ENCODE data around the gene EPB41L2.

Gene EPB41L2

DNA sequence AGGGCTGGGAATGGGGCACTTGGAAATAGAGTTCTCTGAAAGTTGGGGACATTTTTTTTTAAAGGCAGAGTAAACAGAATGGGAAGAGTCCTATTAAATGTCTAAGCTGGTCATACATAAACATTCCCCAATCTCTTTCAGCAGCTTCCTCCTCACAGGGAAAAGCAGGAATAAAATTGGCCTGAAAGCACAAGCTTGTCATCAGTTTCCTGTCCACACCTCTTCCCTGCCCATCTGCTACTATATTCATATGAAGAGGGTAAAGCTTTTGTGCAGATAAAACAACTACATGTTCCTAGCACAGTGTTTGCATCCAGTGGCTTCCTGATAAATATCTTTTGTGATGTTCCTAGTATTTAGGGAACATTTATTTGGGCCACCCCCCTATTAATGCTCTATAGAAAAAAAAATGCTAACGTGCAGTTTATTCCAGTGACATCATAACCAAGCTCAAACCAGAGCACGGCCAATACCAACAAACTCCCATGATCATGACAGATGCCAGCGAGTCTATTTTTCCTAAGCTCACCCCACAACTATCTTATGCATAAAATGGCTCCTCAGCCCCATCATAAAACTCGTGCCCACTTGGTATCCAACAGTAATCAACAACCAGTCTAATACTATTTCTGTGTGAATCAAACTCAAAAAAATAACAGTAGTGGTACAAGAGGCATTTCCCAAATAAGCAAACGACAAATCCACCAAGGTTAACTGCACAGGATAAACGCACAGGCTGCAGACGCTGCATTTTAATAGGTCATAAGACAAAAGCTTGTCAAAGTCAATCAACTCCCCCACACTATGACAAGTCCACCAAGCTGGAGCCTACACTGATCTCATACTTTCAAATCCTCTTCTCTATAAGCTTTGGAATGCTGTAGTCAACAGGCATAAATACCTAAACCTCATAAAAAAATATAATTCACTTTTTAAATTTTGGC, 95.3 kb downstream of the EPB41L2 start:
- Histone ChIP-seq H3K36me3 (ENCODE audit: control insufficient read depth, insufficient read depth, low read length) (no peaks in the 10 kb centered on the region), H3K9me3 (ENCODE audit: control insufficient read depth, insufficient read depth, low read length) (no peaks in the 10 kb centered on the region), H3K4me3 (ENCODE audit: low read length) (no peak overlapping the region), H3K27ac (ENCODE audit: low read length) (no peak overlapping the region), H3K27me3 (ENCODE audit: control insufficient read depth, insufficient read depth, low read length) (no peaks in the 10 kb centered on the region), H3K4me1 (ENCODE audit: control insufficient read depth, insufficient read depth, low read length) (no peaks in the 10 kb centered on the region)
- no CpG with 5 or more reads among the region's 7 CpGs for WGBS (ENCODE audit: insufficient coverage, insufficient read length)
- DNase-seq (ENCODE audit: low read depth, low spot score): no peak

- Histone ChIP-seq H3K27ac (ENCODE audit: low read length) (no peak overlapping the region), H3K9me3 (ENCODE audit: control insufficient read depth, insufficient read depth, low read length) (no peaks in the 10 kb centered on the region), H3K36me3 (ENCODE audit: control insufficient read depth, insufficient read depth, low read length) (no peaks in the 10 kb centered on the region), H3K27me3 (ENCODE audit: control insufficient read depth, insufficient read depth, low read length) (no peaks in the 10 kb centered on the region), H3K4me3 (ENCODE audit: low read length) (no peak overlapping the region), H3K4me1 (ENCODE audit: control insufficient read depth, insufficient read depth, low read length) (no peaks in the 10 kb centered on the region)
- no CpG with 5 or more reads among the region's 8 CpGs for WGBS (ENCODE audit: insufficient coverage, insufficient read length)
- DNase-seq (ENCODE audit: low read depth, low spot score): no peak
These were observed 96.6 kb downstream of the EPB41L2 start for GRCh38 chr6:130966344-130966980.

DNA sequence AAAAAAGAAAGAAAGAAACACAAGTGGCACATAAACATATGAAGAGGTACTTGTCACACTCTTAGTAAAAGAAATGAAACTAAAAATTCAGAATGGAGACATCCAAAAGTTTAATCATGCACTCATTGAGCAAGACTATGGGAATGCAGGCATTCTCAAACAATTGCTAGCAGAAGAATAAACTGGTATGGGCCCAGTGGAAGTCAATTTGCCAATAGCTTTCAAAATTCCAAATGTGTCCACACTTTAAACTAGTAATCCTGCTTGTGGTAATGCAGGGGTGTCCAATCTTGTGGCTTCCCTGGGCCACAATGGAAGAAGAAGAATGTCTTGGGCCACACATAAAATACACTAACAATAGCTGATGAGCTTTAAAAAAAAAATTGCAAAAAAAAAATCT, 97.4 kb downstream of the EPB41L2 start:
- no peaks in the 10 kb centered on the region for H3K4me1 ChIP-seq (ENCODE audit: control insufficient read depth, insufficient read depth, low read length)
- no peak overlapping the region for H3K27ac ChIP-seq (ENCODE audit: low read length)
- no peaks in the 10 kb centered on the region for H3K9me3 ChIP-seq (ENCODE audit: control insufficient read depth, insufficient read depth, low read length)
- no peak for DNase-seq (ENCODE audit: low read depth, low spot score)
- no peaks in the 10 kb centered on the region for H3K36me3 ChIP-seq (ENCODE audit: control insufficient read depth, insufficient read depth, low read length)
- no peak overlapping the region for H3K4me3 ChIP-seq (ENCODE audit: low read length)
- H3K27me3 ChIP-seq (ENCODE audit: control insufficient read depth, insufficient read depth, low read length): no peaks in the 10 kb centered on the region

GRCh38 chr6:130964808-130965604, 98.0 kb downstream of the EPB41L2 start:
- Histone ChIP-seq H3K36me3 (ENCODE audit: control insufficient read depth, insufficient read depth, low read length) (no peaks in the 10 kb centered on the region), H3K27me3 (ENCODE audit: control insufficient read depth, insufficient read depth, low read length) (no peaks in the 10 kb centered on the region), H3K27ac (ENCODE audit: low read length) (no peak overlapping the region), H3K4me3 (ENCODE audit: low read length) (no peak overlapping the region), H3K9me3 (ENCODE audit: control insufficient read depth, insufficient read depth, low read length) (no peaks in the 10 kb centered on the region), H3K4me1 (ENCODE audit: control insufficient read depth, insufficient read depth, low read length) (no peaks in the 10 kb centered on the region)
- no CpG with 5 or more reads among the region's 5 CpGs for WGBS (ENCODE audit: insufficient coverage, insufficient read length)
- DNase-seq (ENCODE audit: low read depth, low spot score): no peak

DNA sequence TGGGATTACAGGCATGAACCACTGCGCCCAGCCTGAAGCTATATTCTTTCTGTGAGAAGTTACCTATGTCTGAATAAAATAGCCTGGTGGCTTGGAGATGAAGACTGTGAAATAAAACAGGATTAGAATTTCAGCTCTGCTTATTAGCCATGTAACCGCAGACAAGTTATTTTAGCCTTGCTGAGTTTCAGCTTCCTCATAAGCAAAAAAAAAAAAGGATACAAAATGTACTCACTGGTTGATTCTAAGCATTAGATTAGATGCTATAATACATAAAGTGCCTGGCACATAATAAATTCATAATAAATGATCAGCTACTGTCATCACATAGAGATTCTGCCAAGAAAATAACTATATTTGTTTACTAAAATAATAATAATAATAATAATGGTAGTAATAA, 98.8 kb downstream of the EPB41L2 start:
- Histone ChIP-seq H3K9me3 (ENCODE audit: control insufficient read depth, insufficient read depth, low read length) (no peaks in the 10 kb centered on the region), H3K36me3 (ENCODE audit: control insufficient read depth, insufficient read depth, low read length) (no peaks in the 10 kb centered on the region), H3K4me1 (ENCODE audit: control insufficient read depth, insufficient read depth, low read length) (no peaks in the 10 kb centered on the region), H3K4me3 (ENCODE audit: low read length) (no peak overlapping the region), H3K27me3 (ENCODE audit: control insufficient read depth, insufficient read depth, low read length) (no peaks in the 10 kb centered on the region), H3K27ac (ENCODE audit: low read length) (no peak overlapping the region)
- no peak for DNase-seq (ENCODE audit: low read depth, low spot score)
- WGBS (ENCODE audit: insufficient coverage, insufficient read length): no CpG with 5 or more reads among the region's 2 CpGs

DNA sequence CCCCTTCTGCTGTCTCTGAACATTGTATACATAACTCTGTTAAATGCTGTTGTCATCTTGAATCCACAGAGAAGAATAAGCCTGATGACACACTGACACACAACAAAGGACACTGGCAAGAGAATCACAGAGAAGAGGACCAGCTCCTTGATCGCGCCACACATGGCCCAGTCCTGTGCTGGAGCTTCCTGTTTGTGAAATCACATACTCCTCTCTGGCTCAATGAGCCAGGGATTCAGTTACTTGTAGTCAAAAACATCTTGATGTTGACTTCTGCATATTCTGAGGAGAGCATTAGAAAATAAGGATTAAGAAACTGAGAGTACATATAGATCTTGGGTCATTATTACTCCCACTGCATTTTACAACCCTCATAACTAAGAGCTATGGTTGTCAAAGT, 100.1 kb downstream of the EPB41L2 start:
- no peaks in the 10 kb centered on the region for H3K4me1 ChIP-seq (ENCODE audit: control insufficient read depth, insufficient read depth, low read length)
- H3K27me3 ChIP-seq (ENCODE audit: control insufficient read depth, insufficient read depth, low read length): no peaks in the 10 kb centered on the region
- no peak overlapping the region for H3K27ac ChIP-seq (ENCODE audit: low read length)
- H3K9me3 ChIP-seq (ENCODE audit: control insufficient read depth, insufficient read depth, low read length): no peaks in the 10 kb centered on the region
- no peaks in the 10 kb centered on the region for H3K36me3 ChIP-seq (ENCODE audit: control insufficient read depth, insufficient read depth, low read length)
- no CpG with 5 or more reads among the region's 2 CpGs for WGBS (ENCODE audit: insufficient coverage, insufficient read length)
- no peak for DNase-seq (ENCODE audit: low read depth, low spot score)
- no peak overlapping the region for H3K4me3 ChIP-seq (ENCODE audit: low read length)

- Histone ChIP-seq H3K9me3 (ENCODE audit: control insufficient read depth, insufficient read depth, low read length) (no peaks in the 10 kb centered on the region), H3K4me1 (ENCODE audit: control insufficient read depth, insufficient read depth, low read length) (no peaks in the 10 kb centered on the region), H3K27ac (ENCODE audit: low read length) (no peak overlapping the region), H3K27me3 (ENCODE audit: control insufficient read depth, insufficient read depth, low read length) (no peaks in the 10 kb centered on the region), H3K36me3 (ENCODE audit: control insufficient read depth, insufficient read depth, low read length) (no peaks in the 10 kb centered on the region), H3K4me3 (ENCODE audit: low read length) (no peak overlapping the region)
- no CpG with 5 or more reads among the region's 3 CpGs for WGBS (ENCODE audit: insufficient coverage, insufficient read length)
- no peak for DNase-seq (ENCODE audit: low read depth, low spot score)
These were observed 101.9 kb downstream of the EPB41L2 start for GRCh38 chr6:130961148-130961547.

- Histone ChIP-seq H3K36me3 (ENCODE audit: control insufficient read depth, insufficient read depth, low read length) (no peaks in the 10 kb centered on the region), H3K4me3 (ENCODE audit: low read length) (no peak overlapping the region), H3K27me3 (ENCODE audit: control insufficient read depth, insufficient read depth, low read length) (no peaks in the 10 kb centered on the region), H3K4me1 (ENCODE audit: control insufficient read depth, insufficient read depth, low read length) (no peaks in the 10 kb centered on the region), H3K27ac (ENCODE audit: low read length) (no peak overlapping the region), H3K9me3 (ENCODE audit: control insufficient read depth, insufficient read depth, low read length) (no peaks in the 10 kb centered on the region)
- no peak for DNase-seq (ENCODE audit: low read depth, low spot score)
- no CpG with 5 or more reads among the region's 1 CpG for WGBS (ENCODE audit: insufficient coverage, insufficient read length)
These were observed 103.1 kb downstream of the EPB41L2 start for GRCh38 chr6:130959951-130960350.

- Histone ChIP-seq H3K4me3 (ENCODE audit: low read length) (no peak overlapping the region), H3K27me3 (ENCODE audit: control insufficient read depth, insufficient read depth, low read length) (no peaks in the 10 kb centered on the region), H3K36me3 (ENCODE audit: control insufficient read depth, insufficient read depth, low read length) (no peaks in the 10 kb centered on the region), H3K27ac (ENCODE audit: low read length) (no peak overlapping the region), H3K9me3 (ENCODE audit: control insufficient read depth, insufficient read depth, low read length) (no peaks in the 10 kb centered on the region), H3K4me1 (ENCODE audit: control insufficient read depth, insufficient read depth, low read length) (no peaks in the 10 kb centered on the region)
- DNase-seq (ENCODE audit: low read depth, low spot score): no peak
- WGBS (ENCODE audit: insufficient coverage, insufficient read length): no CpG with 5 or more reads among the region's 2 CpGs
These were observed 104.6 kb downstream of the EPB41L2 start for GRCh38 chr6:130958468-130958867.

GRCh38 chr6:130955755-130956154, 107.3 kb downstream of the EPB41L2 start:
- H3K27ac ChIP-seq (ENCODE audit: low read length): no peak overlapping the region
- DNase-seq (ENCODE audit: low read depth, low spot score): no peak
- no peaks in the 10 kb centered on the region for H3K4me1 ChIP-seq (ENCODE audit: control insufficient read depth, insufficient read depth, low read length)
- no peaks in the 10 kb centered on the region for H3K27me3 ChIP-seq (ENCODE audit: control insufficient read depth, insufficient read depth, low read length)
- H3K36me3 ChIP-seq (ENCODE audit: control insufficient read depth, insufficient read depth, low read length): no peaks in the 10 kb centered on the region
- H3K9me3 ChIP-seq (ENCODE audit: control insufficient read depth, insufficient read depth, low read length): no peaks in the 10 kb centered on the region
- H3K4me3 ChIP-seq (ENCODE audit: low read length): no peak overlapping the region
- WGBS (ENCODE audit: insufficient coverage, insufficient read length): no CpG with 5 or more reads among the region's 2 CpGs
